Keratinocyte (primary cell): ENCODE data around the gene HNRNPL. TPM values are rescaled to one million over a fixed set of nuclear protein-coding genes. Genes with fewer than 3 reads are reported as not detected.

Experiments
- DNase-seq: peaks from one replicate; pipeline ENCODE4 v3.0.0-alpha.2; 2011; ENCODE audit warnings: low read depth, missing footprints, low spot score
- FAIRE-seq: peaks from 2 replicates; lab custom pipeline; 2011; peaks lifted over from hg19 to GRCh38; lab: Jason Lieb, UNC
- H2AFZ ChIP-seq: 2 replicates; pipeline ENCODE4 v1.6.0; 2012; ENCODE audit warnings: low read length, control low read depth, inconsistent platforms; ENCODE audit not compliant: control insufficient read depth
- H3K27ac ChIP-seq: 2 replicates; pipeline ENCODE4 v1.5.1; 2011; ENCODE audit warnings: low read length; ENCODE audit not compliant: control insufficient read depth, insufficient read depth
- H3K27me3 ChIP-seq: 3 replicates; pipeline ENCODE4 v1.6.0; 2011; ENCODE audit warnings: low read length; ENCODE audit not compliant: control insufficient read depth, insufficient read depth; ENCODE audit errors: extremely low read depth
- H3K36me3 ChIP-seq, 2 experiments: 2 replicates in 1 of 2; 3 replicates in 1 of 2; pipeline ENCODE4 v1.5.1; 2011; ENCODE audit warnings: low read length in 2 of 2, mild to moderate bottlenecking in 1 of 2; ENCODE audit not compliant: control insufficient read depth in 2 of 2, insufficient read depth in 2 of 2; ENCODE audit errors: extremely low read depth in 1 of 2
- H3K4me1 ChIP-seq: 3 replicates; pipeline ENCODE4 v1.5.1; 2011; ENCODE audit warnings: low read length; ENCODE audit not compliant: control insufficient read depth, insufficient read depth; ENCODE audit errors: extremely low read depth
- H3K4me2 ChIP-seq: 3 replicates; pipeline ENCODE4 v1.6.0; 2011; ENCODE audit warnings: low read depth, low read length; ENCODE audit not compliant: control insufficient read depth, insufficient read depth; ENCODE audit errors: extremely low read depth
- H3K4me3 ChIP-seq, 3 experiments: fragments of 200-600 bp in 1 of 3; sonication (generic) in 1 of 3; 2 replicates in 2 of 3; 3 replicates in 1 of 3; pipeline ENCODE4 v1.5.1; 2011 to 2016; ENCODE audit warnings: low read length in 3 of 3, mild to moderate bottlenecking in 3 of 3, control low read depth in 2 of 3, inconsistent platforms in 1 of 3, low read depth in 1 of 3, mixed read lengths in 1 of 3, mixed run types in 1 of 3, moderate library complexity in 1 of 3; ENCODE audit not compliant: control insufficient read depth in 2 of 3, insufficient read depth in 2 of 3; ENCODE audit errors: extremely low read depth in 1 of 3
- H3K79me2 ChIP-seq: 2 replicates; pipeline ENCODE4 v1.6.0; 2012; ENCODE audit warnings: low read length; ENCODE audit not compliant: control insufficient read depth, insufficient read depth
- H3K9ac ChIP-seq: 3 replicates; pipeline ENCODE4 v1.6.0; 2011; ENCODE audit warnings: low read length; ENCODE audit not compliant: control insufficient read depth, insufficient read depth; ENCODE audit errors: extremely low read depth
- H3K9me1 ChIP-seq: 3 replicates; pipeline ENCODE4 v1.6.0; 2011; ENCODE audit warnings: low read length; ENCODE audit not compliant: control insufficient read depth, insufficient read depth; ENCODE audit errors: extremely low read depth
- H3K9me3 ChIP-seq: 2 replicates; pipeline ENCODE4 v1.5.1; 2012; ENCODE audit warnings: low read depth, low read length; ENCODE audit not compliant: control insufficient read depth
- H4K20me1 ChIP-seq: 3 replicates; pipeline ENCODE4 v1.6.0; 2011; ENCODE audit warnings: low read length; ENCODE audit not compliant: control insufficient read depth, insufficient read depth; ENCODE audit errors: extremely low read depth
- CTCF ChIP-seq, 3 experiments: IDR thresholded peaks in 1 of 3; conservative IDR thresholded peaks in 1 of 3; optimal IDR thresholded peaks in 1 of 3; 2 replicates in 2 of 3; 3 replicates in 1 of 3; pipeline versions ENCODE3 to v1.5.1; 2011; ENCODE audit warnings: low read length in 3 of 3, mild to moderate bottlenecking in 3 of 3, moderate library complexity in 2 of 3, control low read depth in 1 of 3, inconsistent platforms in 1 of 3; ENCODE audit not compliant: insufficient read depth in 2 of 3; ENCODE audit errors: extremely low read depth in 1 of 3
- EZH2 ChIP-seq: IDR thresholded peaks from one replicate; pipeline ENCODE4 v1.6.1; 2012; ENCODE audit warnings: inconsistent platforms, mild to moderate bottlenecking, low read length, moderate library complexity
- dilution Hi-C: fragments of 300-500 bp; cut with MboI; formaldehyde crosslinking; loops from one replicate; pipeline ENCODE4 v1.7.0; 2020; ENCODE audit warnings: low sequenced_read_pairs; ENCODE audit not compliant: extremely low pct_ligation_motif_present
- polyA plus RNA-seq, 5 experiments: library from polyadenylated mRNA; depleted of rRNA in 3 of 5; stranded (reverse) in 3 of 5; stranded (forward) in 1 of 5; unstranded in 1 of 5; fragments of >200 nt; gene quantifications; 1 replicate in 1 of 5; 2 replicates in 3 of 5; 3 replicates in 1 of 5; pipeline versions ENCODE4 v1.2.1 to v1.2.3, GENCODE V29; 2011 to 2012; ENCODE audit warnings: missing spikeins in 2 of 5, low read depth in 1 of 5, low replicate concordance in 1 of 5

HNRNPL gene
- polyA plus RNA-seq, 1 donor (not counting 4 experiments of a cell fraction or from before 2014, with no cell fraction given): 308 TPM

GRCh38 chr19:38892841-38893240, 43.1 kb upstream of the HNRNPL start:
- peaks cover 9 to 13% of the 10 kb centered on the region in 2 experiments for H3K36me3 ChIP-seq
- H3K27me3 ChIP-seq: no peaks in the 10 kb centered on the region
- peaks cover 2% of the 10 kb centered on the region for H3K79me2 ChIP-seq
- DNase-seq: no peak
- no peak overlapping the region for H2AFZ ChIP-seq
- H4K20me1 ChIP-seq: no peaks in the 10 kb centered on the region
- FAIRE-seq: no peak
- H3K9ac ChIP-seq: no peak overlapping the region
- H3K4me2 ChIP-seq: no peak overlapping the region
- no peaks in the 10 kb centered on the region for H3K9me3 ChIP-seq
- dilution Hi-C loops: no loop called here
- H3K27ac ChIP-seq: no peak overlapping the region
- H3K9me1 ChIP-seq: no peaks in the 10 kb centered on the region
- peaks cover 1% of the 10 kb centered on the region for H3K4me1 ChIP-seq
- H3K4me3 ChIP-seq: no peak overlapping the region
- TF ChIP-seq EZH2 (no peak), CTCF (optimal IDR thresholded peaks at IDR 0.05 in 1 of 3, IDR thresholded peaks at IDR 0.05 in 1 of 3, conservative IDR thresholded peaks at IDR 0.05 in 1 of 3; ENCODE audit: extremely low read depth in 1 of 3, insufficient read depth in 2 of 3, low read length in 3 of 3) (no peak)

- Histone ChIP-seq H3K27me3 (no peaks in the 10 kb centered on the region), H3K9ac (no peak overlapping the region), H3K36me3 (peaks cover 13% of the 10 kb centered on the region in 2 experiments), H4K20me1 (no peaks in the 10 kb centered on the region), H3K79me2 (peaks cover 2% of the 10 kb centered on the region), H3K27ac (no peak overlapping the region), H3K9me3 (no peaks in the 10 kb centered on the region), H2AFZ (no peak overlapping the region), H3K4me1 (no peaks in the 10 kb centered on the region), H3K4me2 (no peak overlapping the region), H3K9me1 (no peaks in the 10 kb centered on the region), H3K4me3 (no peak overlapping the region)
- no peak for DNase-seq
- no peak for FAIRE-seq
- dilution Hi-C loops: no loop called here
- TF ChIP-seq EZH2: no peak
- no peak for TF ChIP-seq CTCF (optimal IDR thresholded peaks at IDR 0.05 in 1 of 3, IDR thresholded peaks at IDR 0.05 in 1 of 3, conservative IDR thresholded peaks at IDR 0.05 in 1 of 3; ENCODE audit: extremely low read depth in 1 of 3, insufficient read depth in 2 of 3, low read length in 3 of 3)
Observed at GRCh38 chr19:38891771-38892170, 42.0 kb upstream of the HNRNPL start.
